Adipose tissue (tissue), 3 donors: ENCODE measurements around the gene GRM5. TPM values are rescaled to one million over a fixed set of nuclear protein-coding genes. Genes with fewer than 3 reads are reported as not detected.
"Not testable (repeated sequence)": the region's sequence is repeated elsewhere in the genome, so short reads cannot be mapped to it uniquely, and the experiment has no call there.

Source experiments
- H3K27ac ChIP-seq: one replicate; pipeline ENCODE4 v1.5.1; 2013; ENCODE audit warnings: low read depth, low read length
- WGBS, 3 donors: extraction: QIAGEN DNeasy Blood & Tissue Kit; methylation state at CpG; one replicate each; pipeline ENCODE4 v1.1.7; 2013; 5-methylcytosine and 5-hydroxymethylcytosine counted together
- polyA plus RNA-seq, 3 donors: library from polyadenylated mRNA; stranded (reverse); fragments of 200-250 nt; gene quantifications; one replicate each; pipeline ENCODE4 v1.2.3, GENCODE V29; 2013
- donor health status: healthy with polysubstance abuse.
- donor health status: Bipolar disorder and iron deficiency.
- donor health status: healthy.

GRM5 gene
- polyA plus RNA-seq, 3 donors, result 0.01 TPM; not detected in 2

DNA sequence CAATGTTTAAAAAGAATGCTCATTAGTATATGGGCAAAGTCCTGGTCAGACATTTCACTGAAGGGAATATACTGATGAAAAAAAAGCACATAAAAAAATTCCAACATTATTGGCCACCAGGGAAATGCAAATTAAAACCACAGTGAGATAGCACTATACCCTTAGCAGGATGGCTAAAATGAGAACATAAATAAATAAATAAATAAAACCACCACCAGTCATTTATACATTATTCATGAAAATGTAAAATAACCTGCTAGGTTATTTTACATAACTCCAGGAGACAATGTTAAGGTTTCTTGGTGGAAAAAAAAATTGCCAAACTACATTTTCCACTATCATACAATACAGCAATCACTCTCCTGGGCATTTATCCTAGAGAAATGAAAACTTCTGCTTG, 64.9 kb downstream of the GRM5 start:
- not testable (repeated sequence) for H3K27ac ChIP-seq

DNA sequence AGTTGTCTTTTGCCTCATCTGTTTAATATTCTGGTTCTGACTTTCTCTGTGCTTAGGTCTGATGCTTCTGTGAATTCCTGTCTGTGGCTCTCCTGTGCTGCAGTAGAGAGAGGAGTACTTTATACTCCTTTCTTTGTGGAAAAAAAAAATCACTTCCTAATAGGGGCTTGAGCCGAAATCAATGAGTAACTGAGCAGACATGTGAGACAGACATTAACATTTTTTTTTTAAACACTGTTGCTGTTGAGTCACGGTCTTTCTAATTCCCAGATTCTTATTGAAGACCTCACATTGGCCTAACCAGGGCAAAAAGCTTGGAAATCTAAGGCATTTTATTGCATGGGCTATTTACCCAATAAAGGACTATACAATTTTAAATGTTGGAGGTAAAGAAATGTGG, 86.1 kb downstream of the GRM5 start:
- H3K27ac ChIP-seq, result no peak overlapping the region
- WGBS, 3 donors, result 40 to 65% (median 63%) methylated on average over 2 of the region's 2 CpGs

DNA sequence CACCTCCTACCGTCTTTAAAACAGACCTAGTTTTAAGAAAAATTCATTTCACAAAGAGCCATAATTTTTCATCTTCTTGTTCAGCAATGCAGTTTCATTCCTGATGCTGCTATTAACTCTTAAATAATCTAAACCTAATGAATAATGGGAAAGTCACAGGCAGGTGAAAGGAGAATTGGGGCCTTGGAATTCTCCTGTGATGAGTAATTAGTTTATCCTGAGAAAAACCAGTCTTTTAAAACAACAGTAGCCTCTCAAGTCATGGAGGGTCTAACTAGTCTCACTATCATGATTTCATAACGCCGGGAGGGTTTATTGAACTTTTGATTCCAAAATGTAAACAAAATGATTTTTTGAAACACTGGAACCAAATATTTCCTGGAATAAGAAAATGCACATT, 86.8 kb downstream of the GRM5 start:
- not testable (repeated sequence) for H3K27ac ChIP-seq
- WGBS, 3 donors, result 54 to 74% (median 74%) methylated on average over 3 of the region's 3 CpGs

DNA sequence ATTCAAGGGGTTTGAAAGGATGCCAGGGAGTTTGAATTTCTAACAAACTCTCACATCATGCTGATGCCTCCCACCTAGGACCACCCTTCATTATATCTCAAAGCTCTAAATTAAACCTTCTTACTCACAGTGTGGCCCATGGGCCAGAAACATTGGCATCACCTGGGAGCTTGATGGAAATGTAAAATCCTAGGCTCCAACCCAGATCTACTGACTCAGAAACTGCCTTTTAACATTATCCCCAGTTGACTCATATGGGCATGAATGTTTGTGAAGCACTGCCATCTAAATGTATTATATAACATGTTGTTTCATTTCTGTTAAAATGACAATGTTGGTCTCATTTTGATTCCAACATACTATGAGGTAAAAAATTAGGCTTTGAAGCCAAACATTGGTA, 90.3 kb downstream of the GRM5 start:
- not testable (repeated sequence) for H3K27ac ChIP-seq

DNA sequence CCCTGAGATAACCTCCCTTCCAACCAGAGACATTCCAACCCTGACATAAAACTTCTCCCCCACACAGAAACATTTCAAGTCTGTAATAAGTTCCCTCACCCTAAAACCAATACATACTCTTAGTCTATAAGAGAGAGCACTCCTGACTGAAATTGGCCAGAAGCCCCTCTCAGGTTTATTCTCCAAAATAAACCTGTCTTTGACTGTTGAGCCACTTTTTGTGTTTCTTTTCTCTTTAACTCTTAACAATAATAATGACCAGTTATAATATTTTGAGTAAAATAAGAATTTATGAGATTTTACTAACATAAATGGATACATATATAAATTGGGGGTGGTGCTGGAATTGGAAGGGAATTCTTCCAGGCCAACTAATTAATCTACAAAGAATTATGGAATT, 93.6 kb downstream of the GRM5 start:
- H3K27ac ChIP-seq, result no peak overlapping the region

DNA sequence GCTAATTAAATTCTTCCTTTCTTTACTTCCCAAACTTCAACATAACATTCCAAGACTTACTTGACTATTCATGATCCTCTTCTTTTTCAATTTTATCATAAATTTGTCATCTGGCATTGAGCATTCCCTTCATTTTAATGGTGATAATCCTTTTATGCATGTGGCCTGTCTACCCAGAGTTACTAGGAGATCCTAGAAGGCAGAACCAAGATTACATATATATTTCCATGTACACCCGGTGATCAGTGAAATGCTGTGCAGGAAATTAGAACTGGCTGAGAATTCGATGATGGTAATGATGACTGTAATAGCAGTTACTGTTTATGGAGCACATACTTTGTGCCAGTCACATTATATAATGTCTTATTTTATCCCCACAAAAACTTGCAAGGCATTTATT, 104.2 kb downstream of the GRM5 start:
- not testable (repeated sequence) for H3K27ac ChIP-seq
- WGBS, 3 donors, result 85 to 89% (median 87%) methylated on average over 2 of the region's 2 CpGs

DNA sequence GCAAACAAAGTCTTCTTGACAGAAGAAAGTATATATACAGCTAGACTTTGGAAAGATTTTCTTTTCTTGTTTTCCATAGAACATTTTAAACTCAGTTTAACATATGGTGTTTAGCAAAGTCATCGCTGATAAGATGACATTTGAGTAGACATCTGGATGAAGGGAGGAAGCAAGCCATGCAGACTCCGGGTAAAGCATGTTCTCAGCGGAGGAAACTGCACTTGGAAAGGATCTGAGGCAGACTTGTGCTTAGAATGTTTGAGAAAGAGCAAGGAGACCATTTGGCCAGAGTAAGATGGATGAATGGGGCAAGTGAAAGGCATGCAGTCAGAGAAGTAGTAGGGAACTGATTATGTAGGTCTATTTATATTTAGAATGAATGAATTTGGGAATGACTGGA, 105.9 kb downstream of the GRM5 start:
- H3K27ac ChIP-seq, result not testable (repeated sequence)
- 47 to 68% (median 53%) methylated on average over 3 of the region's 3 CpGs for WGBS, 3 donors

DNA sequence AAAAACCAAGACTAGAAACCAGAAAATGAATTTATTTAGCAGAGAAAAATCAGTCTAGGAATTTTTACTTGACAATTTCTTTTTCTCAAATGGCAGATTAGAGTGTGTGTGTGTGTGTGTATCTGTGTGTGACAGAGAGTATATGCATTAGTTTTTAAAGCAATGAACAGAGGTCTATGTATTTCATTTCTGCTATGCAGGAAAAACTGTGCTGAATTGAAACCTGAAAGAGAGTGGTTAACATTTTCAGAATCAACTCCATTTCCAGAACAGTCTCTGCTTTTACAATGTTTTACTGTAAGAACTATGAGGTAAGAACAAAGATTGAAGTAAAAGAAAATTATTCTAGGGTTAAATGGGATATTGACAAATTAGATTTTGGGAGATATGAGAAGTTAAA, 114.8 kb downstream of the GRM5 start:
- H3K27ac ChIP-seq, result no peak overlapping the region

DNA sequence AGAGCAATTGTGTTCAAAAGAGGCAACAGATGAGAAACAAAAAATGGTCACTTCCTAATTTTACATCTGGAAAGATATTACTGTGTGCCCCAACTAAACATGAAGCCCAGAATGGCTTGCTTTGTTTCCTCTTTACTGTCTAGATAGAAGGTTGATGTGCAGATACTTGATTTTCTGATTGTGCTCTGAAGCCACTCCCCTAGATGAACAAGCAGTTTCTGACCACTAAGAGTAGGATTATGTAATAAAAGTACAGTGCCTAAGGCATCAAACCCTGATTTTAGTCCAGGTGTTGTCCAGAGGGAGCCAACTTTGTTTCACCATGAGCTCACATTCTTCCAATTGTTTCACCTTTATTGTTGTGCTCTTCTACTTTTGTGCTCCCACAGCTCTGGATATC, 116.9 kb downstream of the GRM5 start:
- not testable (repeated sequence) for H3K27ac ChIP-seq

DNA sequence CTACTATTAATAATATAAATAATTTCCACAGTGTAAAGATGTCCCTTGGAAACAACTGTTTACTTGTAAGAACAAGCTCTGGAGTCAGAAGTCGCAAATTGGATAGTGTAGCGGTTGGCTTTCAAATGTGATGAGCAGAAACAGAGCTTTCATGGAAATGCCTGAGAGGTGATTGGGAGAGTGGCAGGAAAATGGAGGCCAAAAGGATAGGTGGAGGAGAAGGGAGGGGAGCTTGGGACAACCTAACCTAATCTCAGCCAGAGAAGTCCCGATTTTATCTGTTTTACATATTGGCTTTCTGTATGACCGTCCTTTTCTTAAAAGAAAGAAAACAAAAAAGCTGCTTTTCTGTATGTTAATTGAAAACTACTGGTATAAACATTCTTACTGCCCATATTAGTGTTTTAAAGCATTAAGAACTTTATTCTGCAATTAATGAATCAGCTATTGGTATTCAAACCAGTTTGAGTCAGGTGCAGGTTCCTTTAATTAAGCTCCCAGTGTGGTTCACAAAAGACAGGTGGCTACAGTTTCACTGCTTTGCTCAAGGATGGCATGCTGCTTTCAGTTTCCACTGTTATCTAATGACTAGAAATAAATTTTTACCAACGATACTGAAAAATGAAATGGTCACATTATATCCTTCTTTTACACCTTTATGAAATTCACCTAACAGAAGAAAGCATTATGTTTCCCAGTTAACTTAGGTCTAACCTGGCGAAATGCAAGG, 117.8 kb downstream of the GRM5 start:
- 83 to 86% (median 84%) methylated on average over 6 of the region's 6 CpGs for WGBS, 3 donors
- not testable (repeated sequence) for H3K27ac ChIP-seq

DNA sequence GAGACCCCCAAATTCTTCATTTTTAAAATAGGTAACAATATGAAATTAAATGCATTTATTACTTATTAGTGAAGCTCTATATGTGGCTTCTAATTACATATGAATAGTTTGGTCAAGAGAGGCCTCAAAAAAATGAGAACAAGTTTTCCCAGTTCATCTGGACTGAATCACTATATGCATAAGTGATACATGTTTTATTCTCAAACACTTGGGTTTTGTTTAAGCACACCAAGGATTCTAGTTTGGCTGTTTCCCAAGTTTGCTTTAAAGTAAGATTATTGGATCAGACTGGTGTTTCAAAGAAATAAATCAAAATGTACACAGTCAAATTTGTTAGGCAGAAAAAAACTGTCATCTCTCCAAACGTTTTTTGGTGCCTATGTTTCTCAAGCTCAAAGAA, 136.1 kb downstream of the GRM5 start:
- H3K27ac ChIP-seq, result not testable (repeated sequence)
- WGBS, 3 donors, result 17 to 31% (median 22%) methylated on average over 1 of the region's 1 CpG

DNA sequence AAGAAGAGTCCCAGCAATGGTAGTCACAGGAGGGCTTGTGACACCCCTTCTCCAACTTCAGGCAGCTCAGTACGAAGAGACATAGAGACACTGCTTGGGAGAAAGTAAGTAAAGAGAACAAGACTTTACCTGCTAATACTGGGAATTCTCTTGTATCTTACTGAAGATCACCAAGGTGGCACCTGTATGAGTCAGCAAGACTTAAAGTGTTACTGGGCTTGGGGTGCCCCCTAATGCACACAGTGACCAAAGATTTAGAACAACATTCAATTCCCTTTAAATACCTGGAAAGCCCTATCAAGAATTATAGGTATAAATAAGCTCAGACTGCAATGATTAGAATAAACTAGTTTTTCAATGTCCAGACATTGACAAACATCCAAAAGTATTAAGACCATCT, 148.7 kb downstream of the GRM5 start:
- 81 to 86% (median 84%) methylated on average over 1 of the region's 1 CpG for WGBS, 3 donors

DNA sequence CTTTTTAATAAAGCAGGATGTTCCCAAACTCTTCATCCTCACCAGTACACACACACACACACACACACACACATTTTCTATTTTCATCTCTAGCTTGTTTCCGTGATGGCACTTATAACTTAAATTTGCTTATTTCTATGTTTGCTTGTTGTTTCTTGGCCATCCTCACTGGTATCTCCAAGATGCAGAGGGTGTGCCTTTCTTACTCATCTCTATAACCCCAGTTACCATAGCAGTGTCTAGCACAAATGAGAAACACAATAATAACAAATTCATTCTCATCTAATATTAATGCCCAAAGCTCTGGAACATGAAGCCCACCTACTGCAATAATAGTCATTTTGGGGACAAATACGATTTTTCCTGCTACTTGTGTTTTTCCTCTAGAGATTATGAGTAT, 156.3 kb downstream of the GRM5 start:
- no peak overlapping the region for H3K27ac ChIP-seq
- whole genome bisulfite sequencing, 3 donors, result 60 to 80% (median 64%) methylated on average over 2 of the region's 2 CpGs

More for the DNA sequence above, 148.7 kb downstream of the GRM5 start:
- H3K27ac ChIP-seq, result not testable (repeated sequence)

DNA sequence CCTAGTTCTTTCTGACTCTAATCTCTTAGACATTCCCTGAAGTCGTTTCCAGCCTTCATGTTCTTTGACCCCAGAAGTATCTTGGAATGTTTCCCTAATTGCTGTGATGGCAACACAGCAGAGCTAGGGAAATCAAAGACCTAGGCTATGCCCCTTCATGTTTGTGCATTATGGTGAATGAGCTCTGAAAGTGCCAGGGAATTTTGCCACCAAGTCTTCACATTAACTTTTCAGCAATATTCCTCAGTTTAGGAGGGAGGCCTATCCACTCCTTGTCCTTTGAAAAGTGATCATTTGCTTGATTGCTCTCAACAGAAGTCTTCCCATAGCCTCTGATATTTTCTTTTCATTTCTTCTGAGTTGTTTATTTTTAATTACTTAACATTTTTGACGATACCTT, 164.3 kb downstream of the GRM5 start:
- WGBS, 3 donors, result 59 to 66% (median 63%) methylated on average over 2 of the region's 2 CpGs
- H3K27ac ChIP-seq, result not testable (repeated sequence)

DNA sequence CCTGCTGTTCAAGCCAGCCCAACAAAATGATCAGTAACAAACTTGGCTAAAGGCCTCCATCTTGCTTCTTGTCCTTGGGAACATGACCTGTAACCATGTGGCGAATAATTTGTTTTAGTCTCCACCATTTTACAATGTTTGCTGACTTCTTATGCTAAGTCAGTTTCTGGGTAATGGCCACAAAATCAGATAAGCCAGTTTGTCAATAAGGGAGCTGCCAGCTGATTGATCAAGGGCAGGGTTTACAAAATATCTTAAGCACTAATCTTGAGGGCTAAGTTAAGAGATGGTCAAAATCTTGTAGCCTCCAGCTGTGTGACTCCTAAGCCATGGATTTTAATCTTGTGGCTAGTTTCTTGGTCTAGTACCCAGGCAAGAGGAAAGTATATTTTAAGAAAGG, 176.9 kb downstream of the GRM5 start:
- not testable (repeated sequence) for H3K27ac ChIP-seq
- 61 to 84% (median 71%) methylated on average over 1 of the region's 1 CpG for WGBS, 3 donors

DNA sequence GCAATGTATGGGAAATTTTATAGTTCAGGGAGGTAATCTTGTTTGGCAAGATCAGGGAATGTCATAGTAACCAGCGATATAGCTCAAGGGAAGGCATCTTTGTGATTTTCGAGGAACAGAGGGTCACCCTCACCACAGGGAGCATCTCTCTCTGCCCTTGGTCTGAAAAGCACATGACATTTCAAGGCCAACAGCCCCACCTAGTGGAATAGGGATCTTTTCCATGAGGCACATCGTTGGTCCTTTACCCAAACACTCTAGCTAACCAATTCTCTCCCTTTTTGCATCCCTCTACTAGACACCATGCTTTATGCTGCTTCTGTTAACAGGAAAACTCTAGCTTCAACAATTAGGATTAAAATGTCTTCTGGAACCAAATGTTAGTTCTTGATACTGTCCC, 179.0 kb downstream of the GRM5 start:
- WGBS, 3 donors, result 50 to 58% (median 57%) methylated on average over 3 of the region's 3 CpGs
- H3K27ac ChIP-seq, result no peak overlapping the region

DNA sequence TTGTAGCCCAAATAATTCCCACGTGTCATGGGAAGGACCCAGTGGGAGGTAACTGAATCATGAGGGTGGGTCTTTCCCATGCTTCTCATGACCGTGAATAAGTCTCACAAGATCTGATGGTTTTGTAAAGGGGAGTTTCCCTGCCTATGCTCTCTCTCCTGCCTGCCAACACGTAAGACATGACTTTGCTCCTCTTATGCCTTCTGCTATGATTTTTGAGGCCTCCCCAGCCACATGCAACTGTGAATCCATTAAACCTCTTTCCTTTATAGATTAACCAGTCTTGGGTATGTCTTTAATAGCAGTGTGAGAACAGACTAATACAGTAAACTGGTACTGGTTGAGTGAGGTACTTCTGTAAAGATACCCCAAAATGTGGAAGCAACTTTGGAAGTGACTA, 183.0 kb downstream of the GRM5 start:
- H3K27ac ChIP-seq, result not testable (repeated sequence)
- WGBS, 3 donors, result 77 to 84% (median 81%) methylated on average over 3 of the region's 3 CpGs

DNA sequence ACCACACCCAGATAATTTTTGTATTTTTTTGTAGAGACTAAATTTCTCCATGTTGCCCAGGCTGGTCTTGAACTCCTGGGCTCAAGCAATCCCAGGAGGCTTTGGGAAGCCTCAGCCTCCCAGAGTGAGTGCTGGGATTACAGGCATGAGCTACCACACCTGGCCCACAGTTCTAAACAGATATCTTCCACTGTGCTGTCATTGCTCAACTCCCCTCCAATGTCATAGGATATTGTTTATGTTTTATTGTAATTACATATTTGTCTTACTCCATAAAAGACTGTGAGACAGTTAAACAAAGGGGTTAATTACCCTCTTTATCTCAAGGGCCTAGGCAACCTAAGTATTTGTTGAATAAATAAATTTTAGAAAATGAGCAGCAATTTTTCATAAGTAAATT, 204.2 kb downstream of the GRM5 start:
- no peak overlapping the region for H3K27ac ChIP-seq

DNA sequence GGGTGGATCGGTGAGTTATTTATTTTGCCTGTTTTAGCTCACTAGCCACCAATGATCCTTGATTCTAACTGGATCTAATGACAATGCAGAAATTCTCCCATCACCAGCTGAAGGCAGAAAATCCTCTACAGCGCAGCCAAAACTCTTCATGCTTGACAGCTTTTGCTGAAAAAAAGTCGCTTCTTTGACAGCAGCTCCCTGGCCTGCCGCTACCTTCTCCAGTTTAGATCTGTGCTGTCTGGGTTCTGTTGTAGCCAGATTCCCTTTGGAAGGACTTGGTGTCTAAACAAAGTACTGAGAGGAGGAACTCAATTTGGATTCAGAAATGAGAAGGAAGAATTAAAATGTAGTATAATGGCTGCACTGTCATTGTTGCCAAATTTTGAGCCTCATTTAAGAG, 205.4 kb downstream of the GRM5 start:
- not testable (repeated sequence) for H3K27ac ChIP-seq
- 75 to 79% (median 77%) methylated on average over 4 of the region's 4 CpGs for WGBS, 3 donors

DNA sequence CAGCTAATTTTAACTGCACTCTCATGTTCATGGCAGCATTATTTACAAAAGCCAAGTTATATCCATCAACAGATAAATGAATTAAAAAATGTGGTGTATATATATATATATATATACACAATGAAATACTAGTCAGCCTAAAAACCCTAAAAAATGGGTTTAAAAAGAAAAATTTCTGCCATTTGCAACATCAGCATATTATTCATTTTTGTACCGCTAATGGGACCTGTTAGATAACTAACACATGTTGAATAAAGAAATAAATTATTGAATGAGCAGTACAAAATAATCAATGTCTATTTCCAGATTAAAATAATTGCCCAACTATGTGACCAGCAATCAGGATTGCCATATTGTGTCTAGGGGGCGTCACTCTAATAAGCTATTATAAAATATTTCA, 211.8 kb downstream of the GRM5 start:
- H3K27ac ChIP-seq, result not testable (repeated sequence)
- WGBS, 3 donors, result 85 to 91% (median 90%) methylated on average over 2 of the region's 2 CpGs

DNA sequence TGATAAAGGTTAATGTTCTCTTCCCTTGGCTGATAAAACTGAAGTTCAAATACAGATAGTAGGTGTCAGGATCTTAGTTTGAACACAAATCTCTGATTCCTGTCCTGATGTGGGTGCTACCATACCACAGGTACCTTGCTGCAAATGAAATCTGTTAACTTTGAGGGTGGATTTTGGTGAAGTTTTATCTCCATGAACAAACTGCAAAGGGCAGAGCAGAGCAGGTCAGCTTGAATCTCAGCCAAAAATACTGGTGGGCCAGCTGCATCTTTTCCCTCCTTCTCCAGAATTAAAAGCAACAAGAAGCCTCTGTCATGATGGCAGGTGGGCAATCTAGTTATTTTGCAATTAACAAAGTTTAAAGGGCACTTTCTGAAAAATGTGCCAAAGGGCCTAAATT, 214.2 kb downstream of the GRM5 start:
- H3K27ac ChIP-seq, result not testable (repeated sequence)
